Measurements from ENCODE around the gene ABCG4.

The ABCG4 gene

GRCh38 chr11:119185981-119186634 is 37.3 kb downstream of the ABCG4 start:
- no peak overlapping the region for H3K9ac ChIP-seq

GRCh38 chr11:119187123-119187892 is 38.5 kb downstream of the ABCG4 start:
- H3K4me2 ChIP-seq (ENCODE audit: low read length): no peak overlapping the region
- no peaks in the 10 kb centered on the region for H3K4me1 ChIP-seq
- H3K4me3 ChIP-seq (ENCODE audit: low read depth, low read length): no peak overlapping the region
- no peaks in the 10 kb centered on the region for H3K79me2 ChIP-seq
- H3K27me3 ChIP-seq (ENCODE audit: control insufficient read depth, insufficient read depth, low read length): no peaks in the 10 kb centered on the region
- H3K27ac ChIP-seq: no peak overlapping the region
- H3K36me3 ChIP-seq (ENCODE audit: control insufficient read depth, insufficient read depth, low read length): no peaks in the 10 kb centered on the region
- no peak overlapping the region for H2AFZ ChIP-seq
- no peaks in the 10 kb centered on the region for H3K9me3 ChIP-seq (ENCODE audit: control insufficient read depth, low read length)
- H3K9ac ChIP-seq: no peak overlapping the region
- TF ChIP-seq CTCF (IDR thresholded peaks at IDR 0.05): no peak

More at GRCh38 chr11:119185981-119186634, 37.3 kb downstream of the ABCG4 start:
- Histone ChIP-seq H3K27ac (no peak overlapping the region), H3K27me3 (ENCODE audit: control insufficient read depth, insufficient read depth, low read length) (no peaks in the 10 kb centered on the region), H3K79me2 (no peaks in the 10 kb centered on the region), H3K4me1 (no peaks in the 10 kb centered on the region), H3K36me3 (ENCODE audit: control insufficient read depth, insufficient read depth, low read length) (no peaks in the 10 kb centered on the region), H3K4me3 (ENCODE audit: low read depth, low read length) (no peak overlapping the region), H2AFZ (no peak overlapping the region), H3K4me2 (ENCODE audit: low read length) (no peak overlapping the region), H3K9me3 (ENCODE audit: control insufficient read depth, low read length) (no peaks in the 10 kb centered on the region)
- no peak for TF ChIP-seq CTCF (IDR thresholded peaks at IDR 0.05)

GRCh38 chr11:119188067-119188466 is 39.2 kb downstream of the ABCG4 start:
- no peak for TF ChIP-seq CTCF (IDR thresholded peaks at IDR 0.05)
- Histone ChIP-seq H3K9me3 (ENCODE audit: control insufficient read depth, low read length) (no peaks in the 10 kb centered on the region), H3K4me2 (ENCODE audit: low read length) (no peak overlapping the region), H3K9ac (no peak overlapping the region), H3K4me1 (no peaks in the 10 kb centered on the region), H3K27me3 (ENCODE audit: control insufficient read depth, insufficient read depth, low read length) (no peaks in the 10 kb centered on the region), H3K79me2 (no peaks in the 10 kb centered on the region), H3K27ac (no peak overlapping the region), H3K4me3 (ENCODE audit: low read depth, low read length) (no peak overlapping the region), H2AFZ (no peak overlapping the region), H3K36me3 (ENCODE audit: control insufficient read depth, insufficient read depth, low read length) (no peaks in the 10 kb centered on the region)

GRCh38 chr11:119188887-119189286 is 40.0 kb downstream of the ABCG4 start:
- H3K9me3 ChIP-seq (ENCODE audit: control insufficient read depth, low read length): no peaks in the 10 kb centered on the region
- no peaks in the 10 kb centered on the region for H3K36me3 ChIP-seq (ENCODE audit: control insufficient read depth, insufficient read depth, low read length)
- no peaks in the 10 kb centered on the region for H3K27me3 ChIP-seq (ENCODE audit: control insufficient read depth, insufficient read depth, low read length)
- TF ChIP-seq CTCF (IDR thresholded peaks at IDR 0.05): no peak
- no peaks in the 10 kb centered on the region for H3K79me2 ChIP-seq
- H2AFZ ChIP-seq: no peak overlapping the region
- no peak overlapping the region for H3K4me3 ChIP-seq (ENCODE audit: low read depth, low read length)
- no peaks in the 10 kb centered on the region for H3K4me1 ChIP-seq
- H3K27ac ChIP-seq: no peak overlapping the region
- no peak overlapping the region for H3K4me2 ChIP-seq (ENCODE audit: low read length)
- no peak overlapping the region for H3K9ac ChIP-seq

Measured in parathyroid adenoma (tissue), 2 donors.